ENCODE results near the gene FLT4.

The FLT4 gene

DNA sequence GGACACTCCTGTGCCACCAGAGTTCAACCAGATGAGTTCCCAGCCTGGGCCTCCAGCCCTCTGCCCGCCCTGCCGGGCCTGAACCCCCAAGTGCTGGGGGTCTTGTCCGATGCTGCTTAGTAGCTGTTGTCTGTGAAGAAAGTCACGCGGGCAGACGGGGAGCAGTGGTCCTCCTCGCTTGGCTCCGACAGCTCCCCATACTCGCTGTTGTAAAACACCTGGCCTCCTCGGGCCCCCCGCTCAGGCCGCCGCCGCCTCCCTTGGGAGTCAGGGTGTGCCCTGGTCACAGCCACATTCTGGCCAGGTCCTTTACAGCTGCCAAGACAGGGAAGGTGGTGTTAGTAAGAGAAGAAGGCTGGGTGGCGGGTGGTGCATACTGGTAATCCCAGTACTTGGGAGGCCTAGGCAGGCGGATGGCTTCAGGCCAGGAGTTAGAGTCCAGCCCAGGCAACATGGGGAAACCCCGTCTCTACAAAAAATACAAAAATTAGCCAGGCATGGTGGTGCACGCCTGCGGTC, 46.3 kb downstream of the FLT4 start:
- no peak for DNase-seq

DNA sequence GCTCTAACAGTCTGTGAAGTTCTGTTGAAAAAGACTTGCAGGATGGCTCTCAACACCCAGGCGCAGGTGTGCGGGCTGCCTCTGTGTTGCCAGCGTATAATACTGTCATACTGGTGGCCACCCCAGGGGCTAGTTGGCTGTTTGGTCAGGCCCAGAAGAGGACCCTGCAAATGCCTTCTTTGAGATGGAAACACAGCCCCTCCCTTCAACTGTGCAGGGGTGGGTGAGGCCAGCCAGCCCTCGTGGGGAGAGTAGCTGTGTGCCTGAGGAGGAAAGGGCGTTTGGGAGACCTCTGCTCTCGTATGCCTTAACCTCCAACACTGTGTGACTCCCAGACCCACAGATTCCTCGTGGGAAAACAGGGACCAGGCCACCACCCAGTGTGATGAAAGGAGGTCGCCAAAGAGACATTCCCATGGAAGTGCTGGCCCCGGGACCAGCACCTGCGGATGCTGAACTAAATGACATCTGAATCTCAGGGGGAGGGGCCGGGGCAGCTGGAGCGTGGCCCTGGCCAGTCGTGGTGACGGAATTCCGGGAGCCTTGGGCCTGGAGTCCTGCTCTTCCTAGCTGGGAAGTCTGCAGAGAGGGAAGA, 46.8 kb downstream of the FLT4 start:
- peak; percentile 32 for DNase-seq

DNA sequence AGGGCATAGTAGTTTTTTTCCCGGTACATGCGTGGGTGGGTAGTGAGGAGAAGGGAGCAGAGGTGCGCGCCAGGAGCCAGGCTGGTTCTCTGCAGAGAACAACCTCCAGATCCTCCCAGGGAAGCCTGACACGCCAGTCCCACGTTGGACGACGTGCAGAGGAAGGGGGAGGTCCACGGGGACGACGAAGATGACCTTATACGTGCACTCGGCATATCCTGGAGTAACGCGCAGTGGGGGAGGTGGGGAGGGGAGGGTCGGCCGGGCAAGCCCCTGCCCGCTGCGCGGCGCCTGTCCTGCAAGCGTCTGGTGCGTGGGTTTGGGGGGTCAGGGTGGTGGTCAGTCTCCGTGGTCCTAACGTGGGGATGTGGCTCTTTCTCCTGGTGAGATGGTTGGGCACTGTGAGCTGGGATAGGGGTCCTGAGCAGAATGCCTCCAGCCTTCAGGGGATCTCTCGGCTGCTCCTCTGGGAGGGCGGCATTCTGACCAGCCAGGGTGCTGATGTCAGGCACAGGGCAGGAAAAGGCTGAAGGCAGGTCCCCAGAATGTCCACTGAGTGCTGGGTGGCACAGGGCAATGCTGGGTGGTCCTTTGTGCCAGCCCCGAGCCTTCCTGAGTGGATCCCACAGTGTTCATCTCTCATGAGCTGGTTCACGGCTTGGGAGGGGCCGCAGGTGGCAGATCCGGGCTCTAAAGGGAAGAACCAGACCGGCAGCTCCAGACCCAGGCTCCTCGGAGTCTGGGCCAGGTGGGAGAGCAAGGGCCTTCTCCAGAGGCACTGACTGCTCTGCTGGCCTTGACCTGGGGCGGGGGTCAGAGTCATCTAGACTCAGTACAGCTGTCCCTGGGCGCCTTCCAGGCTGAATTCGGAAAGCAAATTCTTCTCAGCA, 47.6 kb downstream of the FLT4 start:
- DNase-seq, result peak; percentile 30

DNA sequence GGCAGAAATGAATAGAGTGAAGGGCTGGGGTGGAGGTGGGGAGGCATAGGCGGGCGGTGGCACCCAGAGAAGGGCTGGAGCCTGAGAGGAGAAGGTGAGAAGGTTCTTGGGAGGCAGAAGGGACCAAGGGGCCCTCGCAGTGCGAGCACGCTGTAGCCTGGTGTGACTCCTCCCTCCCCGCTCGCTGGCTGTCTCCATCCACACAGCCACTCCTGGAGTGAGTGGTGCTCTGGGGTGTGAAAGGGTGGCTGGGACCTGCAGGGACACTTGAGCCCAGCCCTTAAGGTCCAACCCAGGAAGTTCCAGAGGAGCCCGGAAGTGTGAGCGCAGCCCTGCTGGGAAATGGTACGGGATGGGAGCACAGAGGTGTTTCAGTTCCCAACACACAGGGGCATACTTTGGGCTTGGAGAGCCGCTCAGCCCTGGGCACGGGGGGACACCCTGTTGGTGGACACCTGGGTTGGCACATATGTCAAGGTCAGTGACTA, 48.8 kb downstream of the FLT4 start:
- DNase-seq, result peak; percentile 20

DNA sequence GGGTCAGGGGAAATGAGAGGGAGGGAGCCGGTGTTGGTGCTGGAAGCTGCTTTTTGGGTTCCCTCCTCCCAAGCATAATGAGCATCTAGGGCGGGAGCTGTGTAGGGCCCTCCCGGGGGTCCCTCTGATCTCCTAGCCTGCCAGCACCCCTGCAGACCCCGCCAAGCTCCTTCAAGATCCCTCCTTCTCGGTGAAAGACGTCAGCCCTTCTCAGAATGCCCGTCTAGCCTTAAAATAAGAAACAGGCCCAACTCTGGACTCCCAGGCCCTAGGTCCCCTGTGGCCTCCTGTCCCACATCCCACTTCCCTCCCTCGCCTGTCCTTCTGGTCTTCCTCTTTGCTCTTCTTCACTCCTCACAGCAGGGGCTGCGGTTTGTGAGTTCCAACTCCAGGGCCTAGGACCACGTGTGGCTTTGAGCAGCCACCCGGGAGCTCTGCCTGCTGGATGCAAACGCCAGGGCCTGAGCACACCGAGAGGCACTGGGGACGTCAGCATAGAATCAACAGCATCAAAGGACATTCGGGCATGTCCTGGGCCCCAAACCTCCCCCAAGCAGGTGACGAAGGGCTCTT, 49.3 kb downstream of the FLT4 start:
- peak; percentile 30 for DNase-seq

DNA sequence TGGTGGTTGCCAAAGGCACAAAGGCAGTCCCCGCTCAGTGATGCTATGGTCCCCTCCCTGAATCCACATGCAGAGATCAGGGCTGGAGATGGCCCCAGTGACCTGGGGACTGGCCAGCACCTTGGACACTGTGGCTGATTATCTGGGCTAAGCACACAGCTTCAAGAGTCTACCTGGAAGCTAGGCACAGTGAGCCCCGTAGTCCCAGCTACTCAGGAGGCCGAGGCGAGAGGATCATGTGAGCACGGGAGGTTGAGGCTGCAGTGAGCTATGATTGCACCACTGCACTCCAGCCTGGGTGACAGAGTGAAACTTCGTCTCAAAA, 49.8 kb downstream of the FLT4 start:
- no peak for DNase-seq

DNA sequence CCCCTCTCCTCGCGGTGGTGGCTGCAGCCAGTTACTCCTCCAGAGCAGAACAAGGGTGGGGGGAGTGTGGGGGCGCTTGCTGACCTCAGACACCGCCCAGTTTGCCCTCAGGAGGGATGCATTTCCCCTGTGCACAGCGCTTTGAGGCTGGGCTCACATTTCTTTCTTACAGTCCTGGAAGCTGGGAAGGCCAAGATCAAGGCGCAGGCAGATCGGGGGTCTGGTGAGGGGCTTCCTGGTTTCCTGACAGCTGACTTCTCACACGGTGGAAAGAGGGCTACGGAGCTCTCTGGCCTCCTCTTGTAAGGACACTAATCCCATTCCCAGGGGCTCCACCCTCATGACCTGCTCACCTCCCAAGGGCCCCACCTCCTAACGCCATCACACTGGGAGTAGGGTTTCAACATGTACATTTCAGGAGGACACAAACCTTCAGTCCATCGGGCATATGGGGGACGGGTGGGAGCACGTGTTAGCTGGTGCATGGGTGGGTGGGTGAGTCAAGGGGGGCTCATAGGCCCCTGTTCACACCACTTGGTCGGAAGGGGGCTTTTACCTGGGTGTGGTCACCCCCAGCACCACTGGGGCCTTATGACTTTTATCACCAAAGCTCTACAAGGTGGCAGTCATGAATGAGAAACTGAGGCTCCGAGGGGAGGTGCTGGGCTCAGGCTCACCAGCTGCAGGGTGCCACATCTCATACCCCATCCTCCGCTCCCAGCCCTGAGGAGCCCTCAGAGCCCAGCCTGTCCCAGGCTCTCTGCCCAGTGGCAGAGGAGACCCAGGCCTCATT, 50.4 kb downstream of the FLT4 start:
- peak; percentile 30 for DNase-seq

DNA sequence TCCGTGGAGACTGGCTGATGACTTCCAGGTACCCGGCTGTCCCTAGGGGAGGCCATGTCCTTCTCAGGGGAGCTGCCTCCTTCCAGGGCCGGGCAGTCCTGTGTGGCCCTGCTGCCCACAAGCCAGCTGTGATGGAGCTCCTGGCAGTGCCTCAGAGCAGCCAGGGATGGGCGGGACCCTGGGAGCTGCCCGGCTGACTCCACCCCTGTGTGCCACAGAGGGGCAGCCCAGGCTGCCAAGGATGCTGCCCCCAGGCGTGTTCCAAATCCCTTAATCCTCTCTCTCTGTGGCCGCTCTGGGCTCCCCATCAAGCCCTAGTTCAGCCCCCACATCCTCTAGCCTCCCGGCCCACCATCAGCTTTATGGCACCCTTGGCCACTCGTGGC, 51.1 kb downstream of the FLT4 start:
- DNase-seq, result no peak

DNA sequence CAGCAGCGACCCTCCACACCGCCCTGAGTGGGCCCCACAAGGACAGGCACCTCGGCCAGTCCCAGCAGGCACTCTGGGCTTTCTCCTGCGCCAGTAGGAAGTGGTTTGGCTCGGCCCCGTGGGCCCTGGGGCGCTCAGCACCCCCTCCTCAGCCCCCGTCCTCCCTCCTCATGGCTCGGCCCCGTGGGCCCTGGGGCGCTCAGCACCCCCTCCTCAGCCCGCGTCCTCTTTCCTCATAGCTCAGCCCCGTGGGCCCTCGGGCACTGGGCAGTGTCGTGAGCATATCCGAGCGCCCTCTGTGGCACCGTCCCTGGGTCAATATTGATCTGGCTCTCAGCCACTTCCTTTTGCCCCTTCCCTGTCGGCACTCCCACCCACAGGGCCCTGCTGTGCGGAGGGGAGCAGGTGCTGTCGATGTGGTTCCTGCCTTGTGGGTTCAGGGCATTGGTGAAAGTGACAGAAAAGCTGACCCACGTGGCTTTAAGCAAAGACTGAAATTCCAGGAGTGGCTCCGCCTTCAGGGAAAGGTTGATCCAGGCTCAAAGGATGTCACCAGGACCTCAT, 52.6 kb downstream of the FLT4 start:
- no peak for DNase-seq

DNA sequence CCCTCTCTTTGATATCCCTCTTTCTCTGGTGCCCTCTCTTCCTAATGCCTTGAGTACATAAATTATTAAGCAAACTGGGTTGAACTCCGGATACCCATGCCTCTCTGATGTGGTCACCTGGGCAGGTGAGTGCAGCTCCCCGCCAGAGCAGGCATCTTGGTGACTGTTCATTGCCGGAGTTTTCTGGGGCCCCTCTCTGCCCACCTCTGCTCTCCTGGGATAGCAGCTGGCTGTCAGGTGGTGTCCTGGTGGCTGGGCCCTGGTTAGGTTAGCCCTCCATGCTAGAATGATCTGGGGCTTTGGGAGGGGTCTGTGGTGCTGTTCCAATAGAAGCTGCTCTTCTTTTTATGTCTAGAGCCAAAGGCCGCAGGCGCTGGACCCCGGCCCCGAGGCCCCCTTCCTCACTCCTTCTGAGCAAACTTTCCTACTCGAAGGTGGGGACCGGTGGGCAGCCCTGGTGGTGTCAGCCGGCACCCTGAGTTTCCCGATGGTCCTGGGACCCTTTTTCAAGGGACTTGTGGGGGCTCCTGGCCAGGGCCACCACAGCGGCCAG, 53.2 kb downstream of the FLT4 start:
- DNase-seq, result no peak

DNA sequence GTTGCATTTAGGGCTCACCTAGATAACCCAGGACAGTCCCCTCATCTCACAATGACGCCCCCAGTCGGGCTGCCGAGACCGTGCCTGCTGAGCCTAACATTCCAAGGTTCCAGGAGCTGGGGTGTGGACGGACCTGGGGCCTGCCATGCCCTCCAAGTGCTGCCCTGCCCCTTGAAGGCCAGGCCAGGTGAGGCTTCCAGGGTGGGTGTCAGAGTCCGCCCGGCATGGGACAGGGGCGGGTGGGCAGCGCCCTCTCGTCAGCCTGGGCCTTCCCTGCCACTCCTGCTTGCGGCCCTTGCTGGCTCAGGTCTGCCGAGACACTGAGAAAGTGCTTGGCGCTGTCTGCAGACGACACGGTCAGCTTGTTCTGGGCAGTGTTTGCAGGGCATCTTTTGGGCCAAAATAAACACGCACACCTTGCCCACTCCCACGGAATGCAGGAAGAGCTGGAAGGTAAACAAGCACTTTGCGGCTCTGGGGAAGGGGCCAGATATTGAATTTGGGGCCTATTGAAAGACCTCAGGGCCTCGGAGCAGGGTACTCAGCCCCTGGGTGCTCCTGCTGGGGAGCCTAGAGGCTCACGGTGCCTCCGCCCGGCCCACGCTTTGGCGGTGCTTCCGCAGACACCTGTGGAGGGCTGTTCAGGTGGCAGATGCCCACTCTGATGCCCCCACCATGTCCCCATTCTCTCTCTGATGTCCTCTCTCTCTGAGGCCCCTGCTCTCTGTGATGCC, 53.9 kb downstream of the FLT4 start:
- DNase-seq, result no peak

DNA sequence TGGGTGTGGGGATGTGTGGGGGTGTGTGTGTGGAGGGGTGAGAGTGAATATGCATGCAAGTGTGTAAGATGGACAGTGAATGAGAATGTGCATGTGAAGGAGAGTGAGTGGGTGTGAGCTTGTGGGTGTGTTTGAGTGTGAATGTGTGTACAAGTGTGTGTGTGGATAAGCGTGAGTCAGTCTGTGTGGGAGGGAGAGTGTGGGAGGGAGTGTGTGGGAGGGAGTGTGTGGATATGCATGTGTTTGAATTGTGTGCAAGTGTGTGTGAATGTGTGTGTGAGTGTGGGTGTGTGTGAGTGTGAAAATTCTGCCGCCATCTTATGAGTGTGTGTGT, 54.4 kb downstream of the FLT4 start:
- no peak for DNase-seq

DNA sequence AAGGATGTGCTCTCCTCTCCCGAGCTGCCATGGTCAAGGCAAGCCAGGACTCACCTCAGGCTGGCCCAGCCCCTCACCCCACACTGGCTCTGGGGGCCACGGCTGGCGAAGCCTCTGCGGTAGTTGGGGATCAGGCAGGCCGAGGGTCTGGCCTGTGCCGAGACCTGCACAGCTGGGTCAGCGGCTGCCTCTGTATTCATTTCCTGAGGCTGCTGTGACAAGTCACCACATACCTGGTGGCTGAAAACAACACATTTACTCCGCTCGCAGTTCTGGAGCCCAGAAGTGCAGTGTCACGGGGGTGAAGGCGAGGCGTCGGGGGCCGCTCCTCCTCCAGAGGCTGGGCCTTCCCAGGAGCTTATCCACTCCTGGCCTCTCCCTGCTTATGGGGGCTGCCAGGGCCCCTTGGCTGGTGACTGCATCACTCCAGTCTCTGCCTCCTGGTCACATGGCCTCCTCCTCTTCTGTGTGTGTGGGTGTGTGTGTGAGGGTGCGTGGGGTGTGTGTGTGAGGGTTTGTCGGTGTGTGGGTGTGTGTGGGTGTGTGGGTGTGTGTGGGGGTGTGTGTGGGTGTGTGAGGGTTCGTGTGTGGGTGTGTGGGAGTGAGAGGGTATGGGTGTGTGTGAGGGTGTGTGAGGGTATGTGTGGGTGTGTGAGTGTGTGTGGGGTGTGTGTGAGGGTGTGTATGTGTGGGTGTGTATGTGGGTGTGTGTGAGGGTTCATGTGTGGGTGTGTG, 54.9 kb downstream of the FLT4 start:
- DNase-seq, result no peak

DNA sequence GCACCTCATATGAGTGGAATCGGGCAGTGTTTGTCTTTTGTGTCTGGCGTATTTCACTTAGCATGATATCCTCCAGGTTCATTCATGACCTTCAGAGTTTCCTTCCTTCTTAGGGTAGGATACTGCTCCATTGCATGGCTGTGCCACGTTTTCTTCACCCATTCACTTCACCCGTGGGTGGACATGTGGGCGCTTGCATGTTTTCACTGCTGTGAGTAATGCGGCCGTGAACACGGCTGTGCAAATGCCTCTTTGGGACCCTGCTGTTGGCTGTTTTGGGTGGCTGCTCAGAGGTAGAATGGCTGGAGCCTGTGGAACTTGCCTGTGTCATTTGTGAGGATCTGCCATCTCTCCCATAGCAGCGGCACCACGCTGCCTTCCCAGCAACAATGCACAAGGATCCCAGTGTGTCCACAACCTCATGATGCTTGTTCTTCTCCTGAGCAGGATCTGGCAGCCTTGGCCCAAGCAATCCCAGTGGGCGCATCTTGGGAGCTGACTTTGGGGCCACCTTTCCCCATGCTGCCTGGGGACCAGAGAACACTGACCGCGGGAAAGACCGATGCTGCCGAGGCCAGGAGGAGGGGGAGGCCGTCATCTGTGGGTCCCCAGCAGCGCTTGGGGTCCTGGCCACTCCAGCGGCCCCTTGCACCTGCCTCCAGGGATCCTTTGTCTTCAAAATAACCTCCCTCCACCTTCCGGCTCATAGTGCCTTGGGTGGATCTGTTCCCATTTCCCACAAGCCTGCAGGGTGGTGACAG, 55.8 kb downstream of the FLT4 start:
- DNase-seq, result no peak

DNA sequence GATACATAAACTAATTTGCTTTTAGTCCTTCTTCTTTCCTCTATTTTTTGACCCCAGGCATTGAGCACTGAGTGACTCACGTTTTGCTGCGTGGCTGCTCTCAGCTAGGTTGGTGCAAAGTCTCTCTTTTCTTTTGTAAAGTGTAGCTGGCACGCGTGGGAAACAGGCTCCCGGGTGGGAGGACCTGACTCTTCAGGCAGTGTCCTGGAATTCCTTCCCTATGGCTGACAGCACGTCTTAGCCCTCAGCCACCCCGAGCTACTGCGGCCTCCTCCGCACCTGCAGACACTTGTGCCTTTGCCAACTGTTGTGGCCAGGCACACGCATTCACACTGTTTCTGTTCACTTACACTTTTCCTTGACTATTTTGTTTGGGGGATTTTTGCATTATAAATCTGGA, 57.2 kb downstream of the FLT4 start:
- DNase-seq, result no peak

DNA sequence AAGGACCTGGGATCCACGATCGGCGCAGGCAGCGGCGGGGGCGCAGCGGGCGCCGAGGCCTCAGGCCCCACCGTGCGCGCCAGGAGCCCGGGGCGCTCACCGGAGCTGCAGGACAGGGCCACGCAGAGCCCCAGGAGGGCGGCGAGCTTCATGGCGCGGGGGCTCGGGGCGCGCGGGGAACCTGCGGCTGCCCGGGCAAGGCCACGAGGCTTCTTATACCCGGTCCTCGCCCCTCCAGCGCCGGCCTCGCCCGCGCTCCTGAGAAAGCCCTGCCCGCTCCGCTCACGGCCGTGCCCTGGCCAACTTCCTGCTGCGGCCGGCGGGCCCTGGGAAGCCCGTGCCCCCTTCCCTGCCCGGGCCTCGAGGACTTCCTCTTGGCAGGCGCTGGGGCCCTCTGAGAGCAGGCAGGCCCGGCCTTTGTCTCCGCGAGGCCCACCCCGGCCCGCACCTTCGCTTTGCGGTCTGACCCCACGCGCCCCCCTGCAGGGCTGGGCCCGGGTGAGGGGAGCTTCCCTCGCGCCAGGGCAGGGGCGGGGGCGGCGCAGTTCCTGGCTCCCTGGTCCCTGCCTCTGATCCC, 58.0 kb downstream of the FLT4 start, which contains the start of gene SCGB3A1:
Gene SCGB3A1, minus strand, starts transcription at position 189 of the 577 bp plus-strand sequence. Its CDS starts 37 bp downstream, at position 152.
- no peak for DNase-seq

DNA sequence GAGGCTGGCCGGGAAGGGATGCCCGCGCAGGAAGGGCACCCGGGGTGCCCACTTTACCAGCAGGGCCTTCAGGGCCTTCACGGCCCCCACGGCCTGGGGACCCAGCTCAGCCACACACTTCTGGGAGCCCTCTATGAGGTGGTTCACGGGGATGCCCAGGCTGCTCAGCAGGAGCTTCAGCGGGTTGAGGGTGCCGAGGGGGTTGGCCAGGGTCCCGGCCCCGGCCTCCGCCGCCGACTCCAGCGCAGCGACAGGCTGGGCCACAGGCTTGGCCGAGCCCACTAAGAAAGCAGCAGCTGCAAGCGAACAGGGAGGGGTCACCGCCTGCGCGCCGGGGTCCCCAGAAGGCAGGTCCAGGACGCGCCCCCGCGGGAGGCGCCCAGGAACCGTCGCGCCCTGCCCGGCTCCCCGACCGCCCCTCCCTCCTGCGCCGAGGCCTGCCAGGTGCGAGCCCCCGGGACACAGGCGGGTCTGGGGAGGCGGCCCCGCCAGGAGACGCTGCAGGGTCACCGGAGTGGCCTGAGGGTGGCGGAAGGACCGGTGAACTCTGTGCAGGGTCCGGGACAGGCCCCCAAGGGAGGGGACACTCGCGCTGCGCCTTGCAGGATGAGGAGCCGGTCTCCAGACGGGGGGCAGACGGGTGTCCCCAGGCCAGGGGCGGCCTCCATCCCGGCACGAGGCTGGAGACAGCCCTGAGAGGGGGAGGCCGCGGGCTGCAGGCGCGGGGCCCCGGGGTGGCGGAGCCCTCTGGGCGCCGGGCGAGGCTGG, 58.7 kb downstream of the FLT4 start:
- DNase-seq, result peak; percentile 56

DNA sequence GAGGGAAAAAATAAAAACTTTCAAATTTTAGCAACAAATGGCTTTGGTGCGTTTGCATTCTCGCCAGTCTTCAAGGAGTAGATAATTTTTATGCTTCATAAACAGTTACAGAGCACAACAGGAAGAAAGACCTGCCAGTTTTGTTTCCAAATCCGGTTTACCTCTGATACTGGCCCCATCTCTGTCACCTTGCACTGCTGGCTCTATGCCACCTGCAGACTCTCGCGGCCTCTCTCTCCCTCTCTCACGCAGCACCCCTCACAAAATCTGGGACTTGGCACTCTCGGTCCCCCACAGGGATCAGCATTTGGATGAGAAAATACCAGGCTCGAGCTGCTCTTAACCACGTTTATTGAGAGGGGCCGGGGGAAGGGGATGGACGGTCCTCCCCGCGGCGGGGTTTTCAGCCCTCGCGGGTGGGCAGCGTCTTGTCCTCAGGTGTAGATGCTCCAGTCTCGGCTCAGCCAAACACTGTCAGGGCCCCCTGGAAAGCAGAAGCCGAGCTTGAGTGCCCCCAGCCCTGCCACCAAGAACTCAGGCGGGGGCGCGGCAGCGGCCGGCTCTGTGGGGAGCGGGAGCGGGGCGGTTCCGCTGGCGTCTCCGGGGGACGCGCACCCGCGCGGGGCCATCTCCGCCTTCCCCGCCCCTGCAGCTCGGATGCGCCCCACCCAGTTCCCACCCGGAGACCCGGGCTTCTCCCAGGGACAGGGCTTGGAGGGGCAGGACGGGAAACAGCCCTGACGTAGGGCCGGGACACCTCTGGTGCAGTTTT, 59.4 kb downstream of the FLT4 start:
- DNase-seq, result no peak

All from right forelimb (tissue), 1 donor.